ENCODE results near the gene AKR1C4. TPM values are rescaled to one million over a fixed set of nuclear protein-coding genes. Genes with fewer than 3 reads are reported as not detected.
"Not testable (repeated sequence)": the region's sequence is repeated elsewhere in the genome, so short reads cannot be mapped to it uniquely, and the experiment has no call there.

The AKR1C4 gene
- total RNA-seq, 2 donors from 2014 or later = not detected

GRCh38 chr10:5233324-5233723, 36.7 kb downstream of the AKR1C4 start:
- intact Hi-C loops (cut with DNase I) = no loop called here
- 78% methylated on average over 2 of the region's 2 CpGs for WGBS
- Histone ChIP-seq H3K9me3 (no peaks in the 10 kb centered on the region), H3K36me3 (no peaks in the 10 kb centered on the region), H3K4me3 (no peak overlapping the region), H3K27ac (no peak overlapping the region), H3K4me1 (replicated peaks) (no peaks in the 10 kb centered on the region), H3K27me3 (replicated peaks; ENCODE audit: insufficient read depth) (no peaks in the 10 kb centered on the region)
- TF ChIP-seq POLR2A (IDR thresholded peaks at IDR 0.05) (no peak), POLR2AphosphoS5 (IDR thresholded peaks at IDR 0.05) (no peak)
- TF ChIP-seq, protein P1, sequence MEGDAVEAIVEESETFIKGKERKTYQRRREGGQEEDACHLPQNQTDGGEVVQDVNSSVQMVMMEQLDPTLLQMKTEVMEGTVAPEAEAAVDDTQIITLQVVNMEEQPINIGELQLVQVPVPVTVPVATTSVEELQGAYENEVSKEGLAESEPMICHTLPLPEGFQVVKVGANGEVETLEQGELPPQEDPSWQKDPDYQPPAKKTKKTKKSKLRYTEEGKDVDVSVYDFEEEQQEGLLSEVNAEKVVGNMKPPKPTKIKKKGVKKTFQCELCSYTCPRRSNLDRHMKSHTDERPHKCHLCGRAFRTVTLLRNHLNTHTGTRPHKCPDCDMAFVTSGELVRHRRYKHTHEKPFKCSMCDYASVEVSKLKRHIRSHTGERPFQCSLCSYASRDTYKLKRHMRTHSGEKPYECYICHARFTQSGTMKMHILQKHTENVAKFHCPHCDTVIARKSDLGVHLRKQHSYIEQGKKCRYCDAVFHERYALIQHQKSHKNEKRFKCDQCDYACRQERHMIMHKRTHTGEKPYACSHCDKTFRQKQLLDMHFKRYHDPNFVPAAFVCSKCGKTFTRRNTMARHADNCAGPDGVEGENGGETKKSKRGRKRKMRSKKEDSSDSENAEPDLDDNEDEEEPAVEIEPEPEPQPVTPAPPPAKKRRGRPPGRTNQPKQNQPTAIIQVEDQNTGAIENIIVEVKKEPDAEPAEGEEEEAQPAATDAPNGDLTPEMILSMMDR (IDR thresholded peaks at IDR 0.05) = no peak
- no peak for DNase-seq (ENCODE audit: low spot score)

GRCh38 chr10:5234106-5234860, 37.6 kb downstream of the AKR1C4 start:
- H3K27ac ChIP-seq = no peak overlapping the region
- DNase-seq (ENCODE audit: low spot score) = no peak
- H3K4me3 ChIP-seq = no peak overlapping the region
- TF ChIP-seq, protein P1 (IDR thresholded peaks at IDR 0.05) = no peak
- TF ChIP-seq POLR2AphosphoS5 (IDR thresholded peaks at IDR 0.05) (no peak), POLR2A (IDR thresholded peaks at IDR 0.05) (no peak)
- no peaks in the 10 kb centered on the region for H3K4me1 ChIP-seq (replicated peaks)
- no peaks in the 10 kb centered on the region for H3K27me3 ChIP-seq (replicated peaks; ENCODE audit: insufficient read depth)
- intact Hi-C loops (cut with DNase I) = no loop called here
- 65% methylated on average over 6 of the region's 6 CpGs for WGBS
- no peaks in the 10 kb centered on the region for H3K9me3 ChIP-seq
- H3K36me3 ChIP-seq = no peaks in the 10 kb centered on the region

- H3K27ac ChIP-seq; H3K36me3 ChIP-seq; H3K9me3 ChIP-seq; H3K4me1 ChIP-seq (replicated peaks); DNase-seq (ENCODE audit: low spot score); H3K4me3 ChIP-seq; intact Hi-C loops (cut with DNase I); H3K27me3 ChIP-seq (replicated peaks; ENCODE audit: insufficient read depth): not testable (repeated sequence)
- WGBS = 76% methylated on average over 2 of the region's 2 CpGs
Measured at GRCh38 chr10:5237541-5237940, 40.9 kb downstream of the AKR1C4 start.

DNA sequence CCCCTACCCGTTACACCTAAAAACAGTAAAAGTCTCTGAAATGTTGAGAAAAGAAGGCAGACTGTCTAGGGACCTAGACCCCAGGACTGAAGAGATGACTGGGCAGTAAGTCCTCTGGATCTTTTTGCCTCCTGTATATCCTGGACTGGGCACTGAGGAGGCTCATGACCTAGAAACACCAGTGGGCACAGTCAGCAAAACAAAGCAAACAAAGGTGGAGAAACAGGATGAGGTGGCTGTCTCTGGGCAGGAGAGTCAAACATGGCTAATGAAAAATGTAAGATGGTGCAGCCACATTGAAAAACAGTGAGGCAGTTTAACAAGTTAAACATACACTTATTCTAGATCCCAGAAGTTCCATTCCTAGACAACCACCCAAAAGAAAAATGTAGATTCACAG, 45.9 kb downstream of the AKR1C4 start:
- TF ChIP-seq POLR2A (IDR thresholded peaks at IDR 0.05) (no peak), POLR2AphosphoS5 (IDR thresholded peaks at IDR 0.05) (no peak)
- TF ChIP-seq, protein P1 (IDR thresholded peaks at IDR 0.05) = no peak
- intact Hi-C loops (cut with DNase I) = no loop called here
- no peaks in the 10 kb centered on the region for H3K27me3 ChIP-seq (replicated peaks; ENCODE audit: insufficient read depth)
- no peaks in the 10 kb centered on the region for H3K4me1 ChIP-seq (replicated peaks)
- H3K36me3 ChIP-seq = no peaks in the 10 kb centered on the region
- no peak overlapping the region for H3K27ac ChIP-seq
- no peak for DNase-seq (ENCODE audit: low spot score)
- H3K9me3 ChIP-seq = no peaks in the 10 kb centered on the region
- WGBS = 91% methylated on average over 1 of the region's 1 CpG
- no peak overlapping the region for H3K4me3 ChIP-seq

- no peak for DNase-seq (ENCODE audit: low spot score)
- TF ChIP-seq, protein P1 (IDR thresholded peaks at IDR 0.05) = no peak
- no peak for TF ChIP-seq POLR2A (IDR thresholded peaks at IDR 0.05)
- no peak for TF ChIP-seq POLR2AphosphoS5 (IDR thresholded peaks at IDR 0.05)
- Histone ChIP-seq H3K4me3 (no peak overlapping the region), H3K36me3 (no peaks in the 10 kb centered on the region), H3K27ac (no peak overlapping the region), H3K9me3 (no peaks in the 10 kb centered on the region), H3K27me3 (replicated peaks; ENCODE audit: insufficient read depth) (no peaks in the 10 kb centered on the region), H3K4me1 (replicated peaks) (no peaks in the 10 kb centered on the region)
- 46% methylated on average over 1 of the region's 1 CpG for WGBS
- intact Hi-C loops (cut with DNase I) = no loop called here
Measured at GRCh38 chr10:5243521-5243987, 46.9 kb downstream of the AKR1C4 start.
